SK-N-SH treated with all-trans-retinoic acid at 6 μM for 48 hours (cell line): ENCODE measurements around the gene FAM184A.
"Not testable (repeated sequence)": the region's sequence is repeated elsewhere in the genome, so short reads cannot be mapped to it uniquely, and the experiment has no call there.

Experiments
- ATAC-seq: fragments of 200-7000 bp; cut with Tn5 transposase; 3 replicates; pipeline ENCODE4 v1.9.1; 2020; ENCODE audit warnings: mild to moderate bottlenecking, moderate library complexity
- ARNTL ChIP-seq: fragments of 450-650 bp; formaldehyde crosslinking; IDR thresholded peaks from 2 replicates; pipeline ENCODE4 v1.5.0; 2020; ENCODE audit warnings: low read depth, mild to moderate bottlenecking, moderate library complexity, borderline replicate concordance
- BACH2 ChIP-seq: fragments of 250-450 bp; sonication (Bioruptor Pico); IDR thresholded peaks from 2 replicates; pipeline ENCODE4 v1.9.0; 2021; ENCODE audit warnings: mild to moderate bottlenecking, borderline replicate concordance
- CSDC2 ChIP-seq: fragments of 250-450 bp; sonication (Bioruptor Pico); IDR thresholded peaks from 2 replicates; pipeline ENCODE4 v1.5.0; 2020; ENCODE audit warnings: mild to moderate bottlenecking, moderate library complexity
- ESRRG ChIP-seq: fragments of 250-450 bp; sonication (Bioruptor Pico); IDR thresholded peaks from 2 replicates; pipeline ENCODE4 v1.6.1; 2021; ENCODE audit warnings: mild to moderate bottlenecking
- GLIS3 ChIP-seq: fragments of 250-450 bp; sonication (Bioruptor Pico); IDR thresholded peaks from 2 replicates; pipeline ENCODE4 v1.5.0; 2020; ENCODE audit warnings: mild to moderate bottlenecking, moderate library complexity
- ISL1 ChIP-seq: fragments of 250-450 bp; sonication (Bioruptor Pico); IDR thresholded peaks from 2 replicates; pipeline ENCODE4 v2.1.2; 2022; ENCODE audit warnings: mild to moderate bottlenecking, moderate library complexity
- OSR1 ChIP-seq: fragments of 250-450 bp; sonication (Bioruptor Pico); IDR thresholded peaks from 2 replicates; pipeline ENCODE4 v1.8.0; 2022; ENCODE audit warnings: moderate library complexity, mild to moderate bottlenecking, inconsistent platforms
- POU6F1 ChIP-seq: fragments of 250-450 bp; sonication (Bioruptor Pico); IDR thresholded peaks from 2 replicates; pipeline ENCODE4 v1.8.0; 2021; ENCODE audit warnings: low read depth, mild to moderate bottlenecking, moderate library complexity, borderline replicate concordance
- PPARA ChIP-seq: fragments of 250-450 bp; sonication (Bioruptor Pico); IDR thresholded peaks from 2 replicates; pipeline ENCODE4 v1.5.0; 2020; ENCODE audit warnings: mild to moderate bottlenecking, borderline replicate concordance
- RARB ChIP-seq: fragments of 250-450 bp; sonication (Bioruptor Pico); IDR thresholded peaks from 2 replicates; pipeline ENCODE4 v1.8.0; 2021; ENCODE audit warnings: mild to moderate bottlenecking, moderate library complexity
- SNAI2 ChIP-seq: fragments of 250-450 bp; sonication (Bioruptor Pico); IDR thresholded peaks from 2 replicates; pipeline ENCODE4 v1.5.0; 2020; ENCODE audit warnings: mild to moderate bottlenecking, moderate library complexity
- TCF4 ChIP-seq: fragments of 250-450 bp; sonication (Bioruptor Pico); IDR thresholded peaks from 2 replicates; pipeline ENCODE4 v1.8.0; 2021; ENCODE audit warnings: mild to moderate bottlenecking, moderate library complexity, borderline replicate concordance
- TOX ChIP-seq: fragments of 250-450 bp; sonication (Bioruptor Pico); IDR thresholded peaks from 2 replicates; pipeline ENCODE4 v1.8.0; 2021; ENCODE audit warnings: mild to moderate bottlenecking, moderate library complexity, borderline replicate concordance
- TSHZ2 ChIP-seq: fragments of 250-450 bp; sonication (Bioruptor Pico); IDR thresholded peaks from 2 replicates; pipeline ENCODE4 v1.5.0; 2020; ENCODE audit warnings: mild to moderate bottlenecking, moderate library complexity
- ZC3H10 ChIP-seq: fragments of 250-450 bp; sonication (Bioruptor Pico); IDR thresholded peaks from 2 replicates; pipeline ENCODE4 v1.5.1; 2021; ENCODE audit warnings: mild to moderate bottlenecking, moderate library complexity
- ZFP3 ChIP-seq: fragments of 250-450 bp; sonication (Bioruptor Pico); IDR thresholded peaks from 2 replicates; pipeline ENCODE4 v1.5.0; 2020; ENCODE audit warnings: mild to moderate bottlenecking, moderate library complexity
- ZFP30 ChIP-seq: fragments of 450-650 bp; formaldehyde crosslinking; IDR thresholded peaks from 2 replicates; pipeline ENCODE4 v1.5.0; 2022; ENCODE audit warnings: mild to moderate bottlenecking, moderate library complexity
- ZNF70 ChIP-seq: fragments of 450-650 bp; formaldehyde crosslinking; IDR thresholded peaks from 2 replicates; pipeline ENCODE4 v1.5.0; 2020; ENCODE audit warnings: mild to moderate bottlenecking, moderate library complexity
- TF ChIP-seq, protein P1 (sequence below): fragments of 250-450 bp; sonication (Bioruptor Pico); IDR thresholded peaks from 2 replicates; pipeline ENCODE4 v1.5.1; 2020; ENCODE audit warnings: low read depth, mild to moderate bottlenecking, moderate library complexity
- TF ChIP-seq, protein P2 (sequence below): fragments of 250-450 bp; sonication (Bioruptor Pico); IDR thresholded peaks from 2 replicates; pipeline ENCODE4 v1.5.1; 2021; ENCODE audit warnings: mild to moderate bottlenecking, moderate library complexity

Gene FAM184A

GRCh38 chr6:119100115-119100514, 21.7 kb upstream of the FAM184A start (continued):
- no peak for TF ChIP-seq TSHZ2
- TF ChIP-seq ZNF70 (CRISPR knock-in tag) = no peak
- TF ChIP-seq, protein P1, sequence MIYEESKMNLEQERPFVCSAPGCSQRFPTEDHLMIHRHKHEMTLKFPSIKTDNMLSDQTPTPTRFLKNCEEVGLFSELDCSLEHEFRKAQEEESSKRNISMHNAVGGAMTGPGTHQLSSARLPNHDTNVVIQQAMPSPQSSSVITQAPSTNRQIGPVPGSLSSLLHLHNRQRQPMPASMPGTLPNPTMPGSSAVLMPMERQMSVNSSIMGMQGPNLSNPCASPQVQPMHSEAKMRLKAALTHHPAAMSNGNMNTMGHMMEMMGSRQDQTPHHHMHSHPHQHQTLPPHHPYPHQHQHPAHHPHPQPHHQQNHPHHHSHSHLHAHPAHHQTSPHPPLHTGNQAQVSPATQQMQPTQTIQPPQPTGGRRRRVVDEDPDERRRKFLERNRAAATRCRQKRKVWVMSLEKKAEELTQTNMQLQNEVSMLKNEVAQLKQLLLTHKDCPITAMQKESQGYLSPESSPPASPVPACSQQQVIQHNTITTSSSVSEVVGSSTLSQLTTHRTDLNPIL (CRISPR knock-in tag) = no peak
- no peak for TF ChIP-seq ISL1
- TF ChIP-seq, all 23 proteins: peak for 0

DNA sequence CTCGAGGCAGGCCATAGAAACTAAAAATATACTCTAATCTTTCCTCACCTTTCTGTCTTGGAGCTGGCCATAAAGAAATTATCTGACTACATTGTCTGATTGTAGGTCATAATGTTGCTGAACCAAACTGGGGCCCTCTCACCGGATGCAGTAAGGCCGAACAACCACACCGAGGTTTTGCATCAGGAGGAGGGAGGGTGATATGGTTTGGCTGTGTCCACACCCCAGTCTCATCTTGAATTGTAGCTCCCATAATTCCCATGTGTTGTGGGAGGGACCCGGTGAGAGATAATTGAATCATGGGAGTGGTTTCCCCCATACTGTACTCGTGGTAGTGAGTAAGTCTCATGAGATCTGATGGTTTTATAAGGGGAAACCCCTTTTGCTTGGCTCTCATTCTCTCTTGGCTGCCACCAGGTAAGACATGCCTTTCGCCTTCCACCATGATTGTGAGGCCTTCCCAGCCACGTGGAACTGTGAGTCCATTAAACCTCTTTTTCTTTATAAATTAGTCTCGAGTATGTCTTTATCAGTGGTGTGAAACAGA, 19.4 kb upstream of the FAM184A start:
- not testable (repeated sequence) for ATAC-seq

- no peak; the same call in 2 of the 3 replicates for ATAC-seq
Measured at GRCh38 chr6:119096721-119097565, 18.5 kb upstream of the FAM184A start.

More at GRCh38 chr6:119096721-119097565, 18.5 kb upstream of the FAM184A start:
- TF ChIP-seq ZFP30 (CRISPR knock-in tag) (no peak), BACH2 (no peak), TCF4 (no peak), ZFP3 (CRISPR knock-in tag) (no peak), ESRRG (CRISPR knock-in tag) (no peak), PPARA (no peak), ZNF70 (CRISPR knock-in tag) (no peak), CSDC2 (CRISPR knock-in tag) (no peak), TSHZ2 (no peak), TOX (CRISPR knock-in tag) (no peak), ZC3H10 (CRISPR knock-in tag) (no peak), GLIS3 (CRISPR knock-in tag) (no peak), RARB (CRISPR knock-in tag) (no peak), ARNTL (CRISPR knock-in tag) (no peak), SNAI2 (CRISPR knock-in tag) (no peak), ISL1 (no peak), OSR1 (CRISPR knock-in tag) (no peak), POU6F1 (no peak)
- TF ChIP-seq, protein P1 (CRISPR knock-in tag) = no peak
- TF ChIP-seq, protein P2, sequence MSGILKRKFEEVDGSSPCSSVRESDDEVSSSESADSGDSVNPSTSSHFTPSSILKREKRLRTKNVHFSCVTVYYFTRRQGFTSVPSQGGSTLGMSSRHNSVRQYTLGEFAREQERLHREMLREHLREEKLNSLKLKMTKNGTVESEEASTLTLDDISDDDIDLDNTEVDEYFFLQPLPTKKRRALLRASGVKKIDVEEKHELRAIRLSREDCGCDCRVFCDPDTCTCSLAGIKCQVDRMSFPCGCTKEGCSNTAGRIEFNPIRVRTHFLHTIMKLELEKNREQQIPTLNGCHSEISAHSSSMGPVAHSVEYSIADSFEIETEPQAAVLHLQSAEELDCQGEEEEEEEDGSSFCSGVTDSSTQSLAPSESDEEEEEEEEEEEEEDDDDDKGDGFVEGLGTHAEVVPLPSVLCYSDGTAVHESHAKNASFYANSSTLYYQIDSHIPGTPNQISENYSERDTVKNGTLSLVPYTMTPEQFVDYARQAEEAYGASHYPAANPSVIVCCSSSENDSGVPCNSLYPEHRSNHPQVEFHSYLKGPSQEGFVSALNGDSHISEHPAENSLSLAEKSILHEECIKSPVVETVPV = no peak
